PC-9 (cell line): ENCODE data around the gene IGSF21.

Experiments
- CTCF ChIP-seq: fragments of 200-600 bp; sonication (generic); conservative IDR thresholded peaks from 2 replicates; pipeline ENCODE4 v1.6.1; 2017; ENCODE audit warnings: mixed run types, antibody characterized with exemption, mild to moderate bottlenecking, moderate library complexity
- EZH2 ChIP-seq: fragments of 200-600 bp; sonication (generic); IDR thresholded peaks from 2 replicates; pipeline ENCODE4 v1.8.0; 2017; ENCODE audit warnings: antibody characterized with exemption, low read depth

- TF ChIP-seq CTCF (no peak), EZH2 (no peak)
Measured at GRCh38 chr1:18264450-18265039, 156.9 kb downstream of the IGSF21 start.
